Measurements from ENCODE around the gene PRR5. TPM values are rescaled to one million over a fixed set of nuclear protein-coding genes. Genes with fewer than 3 reads are reported as not detected.

PRR5 gene
- total RNA-seq, 1 donor from 2014 or later: 63.6 TPM

- H3K4me1 Mint-ChIP-seq: peaks cover 10% of the 10 kb centered on the region
- H3K36me3 Mint-ChIP-seq: peaks cover 6% of the 10 kb centered on the region
- no peak overlapping the region for H3K4me3 Mint-ChIP-seq
- no peak for DNase-seq (ENCODE audit: low spot score in 2 of 2, unreplicated experiment in 2 of 2)
- H3K27ac Mint-ChIP-seq: peak overlapping the region; percentile 34
- no peaks in the 10 kb centered on the region for H3K27me3 Mint-ChIP-seq (ENCODE audit: low read depth)
- H3K9me3 Mint-ChIP-seq: no peaks in the 10 kb centered on the region
- TF ChIP-seq CTCF (IDR thresholded peaks at IDR 0.05; ENCODE audit: unreplicated experiment): no peak
These were observed 27.5 kb downstream of the PRR5 start for GRCh38 chr22:44729391-44730021.

- DNase-seq (ENCODE audit: low spot score in 2 of 2, unreplicated experiment in 2 of 2): no peak
- no peak overlapping the region for H3K4me3 Mint-ChIP-seq
- no peak overlapping the region for H3K27ac Mint-ChIP-seq
- peaks cover 6% of the 10 kb centered on the region for H3K36me3 Mint-ChIP-seq
- no peaks in the 10 kb centered on the region for H3K9me3 Mint-ChIP-seq
- peaks cover 5% of the 10 kb centered on the region for H3K4me1 Mint-ChIP-seq
- H3K27me3 Mint-ChIP-seq (ENCODE audit: low read depth): no peaks in the 10 kb centered on the region
- no peak for TF ChIP-seq CTCF (IDR thresholded peaks at IDR 0.05; ENCODE audit: unreplicated experiment)
These were observed 28.0 kb downstream of the PRR5 start for GRCh38 chr22:44730022-44730393.

- Mint-ChIP-seq H3K27me3 (ENCODE audit: low read depth) (no peaks in the 10 kb centered on the region), H3K4me1 (peaks cover under 1% of the 10 kb centered on the region), H3K36me3 (peaks cover 6% of the 10 kb centered on the region), H3K4me3 (no peak overlapping the region), H3K27ac (no peak overlapping the region), H3K9me3 (no peaks in the 10 kb centered on the region)
- no peak for TF ChIP-seq CTCF (IDR thresholded peaks at IDR 0.05; ENCODE audit: unreplicated experiment)
- no peak for DNase-seq (ENCODE audit: low spot score in 2 of 2, unreplicated experiment in 2 of 2)
These were observed 28.7 kb downstream of the PRR5 start for GRCh38 chr22:44730490-44731356.

GRCh38 chr22:44731357-44731970 lies 29.5 kb downstream of the PRR5 start:
- Mint-ChIP-seq H3K27ac (no peak overlapping the region), H3K9me3 (no peaks in the 10 kb centered on the region), H3K36me3 (peaks cover 4% of the 10 kb centered on the region), H3K4me1 (peaks cover 4% of the 10 kb centered on the region), H3K27me3 (ENCODE audit: low read depth) (no peaks in the 10 kb centered on the region), H3K4me3 (no peak overlapping the region)
- no peak for DNase-seq (ENCODE audit: low spot score in 2 of 2, unreplicated experiment in 2 of 2)
- no peak for TF ChIP-seq CTCF (IDR thresholded peaks at IDR 0.05; ENCODE audit: unreplicated experiment)

GRCh38 chr22:44732017-44732561 lies 30.1 kb downstream of the PRR5 start:
- Mint-ChIP-seq H3K4me1 (peaks cover 4% of the 10 kb centered on the region), H3K4me3 (no peak overlapping the region), H3K27ac (no peak overlapping the region), H3K9me3 (no peaks in the 10 kb centered on the region), H3K36me3 (peaks cover 4% of the 10 kb centered on the region), H3K27me3 (ENCODE audit: low read depth) (no peaks in the 10 kb centered on the region)
- TF ChIP-seq CTCF (IDR thresholded peaks at IDR 0.05; ENCODE audit: unreplicated experiment): no peak
- no peak for DNase-seq (ENCODE audit: low spot score in 2 of 2, unreplicated experiment in 2 of 2)
